SKM-1 treated with dmso at 0.1 percent for 144 hours (cell line): ENCODE results near the gene PBX4.
A peak's percentile ranks its signal among the peaks of the same experiment; 100 is the strongest.

ENCODE experiments used
- DNase-seq: peaks from one replicate; lab custom pipeline; 2025; ENCODE audit not compliant: unreplicated experiment; lab: John Stamatoyannopoulos, UW

The PBX4 gene

GRCh38 chr19:19540715-19541515, 77.6 kb downstream of the PBX4 start:
- peak; percentile 36 for DNase-seq

GRCh38 chr19:19540064-19540714, 78.3 kb downstream of the PBX4 start:
- no peak for DNase-seq

GRCh38 chr19:19539698-19540063, 78.8 kb downstream of the PBX4 start:
- no peak for DNase-seq

GRCh38 chr19:19538785-19539166, 79.7 kb downstream of the PBX4 start:
- no peak for DNase-seq

- DNase-seq: no peak
Observed at GRCh38 chr19:19538061-19538784, 80.3 kb downstream of the PBX4 start, which contains the start of gene CILP2. CILP2 (plus strand) TSS chr19:19538265; CDS start chr19:19538350, 85 bp downstream.

- no peak for DNase-seq
Observed at GRCh38 chr19:19537075-19538048, 81.1 kb downstream of the PBX4 start.

- no peak for DNase-seq
Observed at GRCh38 chr19:19535311-19536191, 82.9 kb downstream of the PBX4 start.

- DNase-seq: no peak
Observed at GRCh38 chr19:19534556-19535265, 83.8 kb downstream of the PBX4 start.

GRCh38 chr19:19533841-19534240, 84.6 kb downstream of the PBX4 start:
- no peak for DNase-seq

- no peak for DNase-seq
Observed at GRCh38 chr19:19532806-19533701, 85.4 kb downstream of the PBX4 start.

- peak; percentile 42 for DNase-seq
Observed at GRCh38 chr19:19531951-19532805, 86.3 kb downstream of the PBX4 start.

GRCh38 chr19:19530889-19531288, 87.6 kb downstream of the PBX4 start:
- no peak for DNase-seq

- no peak for DNase-seq
Observed at GRCh38 chr19:19530423-19530804, 88.1 kb downstream of the PBX4 start.

- no peak for DNase-seq
Observed at GRCh38 chr19:19529783-19530422, 88.6 kb downstream of the PBX4 start.

GRCh38 chr19:19528721-19529490, 89.6 kb downstream of the PBX4 start, which contains the start of gene YJEFN3:
YJEFN3 (plus strand) TSS chr19:19528911; CDS start chr19:19528933, 22 bp downstream.
- DNase-seq: no peak
